NT2/D1 (cell line): Measurements from ENCODE around the gene KIF16B.

ENCODE experiments used
- SUZ12 ChIP-seq: IDR thresholded peaks from 2 replicates; pipeline ENCODE4 v1.6.1; 2011; ENCODE audit not compliant: insufficient read length, insufficient read depth; ENCODE audit errors: extremely low read depth
- YY1 ChIP-seq: IDR thresholded peaks from 2 replicates; pipeline ENCODE4 v1.6.1; 2011; ENCODE audit not compliant: insufficient read length, insufficient read depth
- ZNF274 ChIP-seq: IDR thresholded peaks from 2 replicates; pipeline ENCODE4 v1.6.1; 2011; ENCODE audit warnings: mild to moderate bottlenecking, low read depth, low read length

DNA sequence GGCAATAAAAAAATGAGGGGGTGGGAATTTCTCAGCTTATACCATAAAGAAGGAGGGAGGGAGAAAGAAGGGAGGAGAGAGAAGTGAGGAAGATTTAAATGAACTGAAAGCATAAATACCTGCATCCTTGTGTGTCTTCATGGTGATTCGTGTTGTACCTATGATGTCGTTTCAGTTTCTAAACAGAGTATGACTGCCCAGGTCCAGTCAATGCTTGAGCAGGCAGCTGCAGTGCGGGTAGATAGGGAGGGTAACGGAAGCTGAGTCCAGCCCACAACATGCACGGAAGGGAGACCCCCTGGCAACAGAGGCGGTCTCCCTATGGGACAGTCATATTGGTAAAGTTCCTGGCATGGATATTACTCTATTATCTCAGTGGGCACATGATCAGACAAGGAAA, 184.5 kb downstream of the KIF16B start:
- TF ChIP-seq ZNF274 = no peak
- no peak for TF ChIP-seq SUZ12
- no peak for TF ChIP-seq YY1
